ENCODE results near the gene KLHL21.

The KLHL21 gene

DNA sequence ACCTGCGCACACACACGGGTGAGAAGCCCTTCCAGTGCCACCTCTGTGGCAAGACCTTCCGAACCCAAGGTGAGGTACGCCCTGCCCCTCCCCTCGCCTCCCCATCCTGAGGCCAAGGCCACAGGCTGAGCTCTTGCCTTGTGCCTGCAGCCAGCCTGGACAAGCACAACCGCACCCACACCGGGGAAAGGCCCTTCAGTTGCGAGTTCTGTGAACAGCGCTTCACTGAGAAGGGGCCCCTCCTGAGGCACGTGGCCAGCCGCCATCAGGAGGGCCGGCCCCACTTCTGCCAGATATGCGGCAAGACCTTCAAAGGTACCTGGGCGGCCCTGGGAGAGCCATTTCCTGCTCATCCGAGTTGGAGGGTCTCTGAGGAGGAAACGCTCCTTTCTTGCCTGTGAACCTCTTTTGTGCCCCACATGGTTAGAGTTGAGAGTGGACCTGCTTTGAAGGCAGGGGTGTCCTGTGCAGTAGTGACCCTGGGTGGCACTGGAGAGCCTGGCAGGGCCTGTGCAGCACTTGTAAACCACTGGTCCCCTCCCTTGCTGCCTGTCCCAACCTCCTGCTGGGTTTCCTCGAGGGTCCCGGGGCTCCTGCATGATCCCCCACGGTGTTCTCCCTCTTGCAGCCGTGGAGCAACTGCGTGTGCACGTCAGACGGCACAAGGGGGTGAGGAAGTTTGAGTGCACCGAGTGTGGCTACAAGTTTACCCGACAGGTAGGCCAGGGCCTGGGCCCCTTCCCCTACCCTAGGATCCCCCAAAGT, 14.4 kb downstream of the KLHL21 start:
- no peak overlapping the region for H3K4me3 ChIP-seq (ENCODE audit: low read length)

DNA sequence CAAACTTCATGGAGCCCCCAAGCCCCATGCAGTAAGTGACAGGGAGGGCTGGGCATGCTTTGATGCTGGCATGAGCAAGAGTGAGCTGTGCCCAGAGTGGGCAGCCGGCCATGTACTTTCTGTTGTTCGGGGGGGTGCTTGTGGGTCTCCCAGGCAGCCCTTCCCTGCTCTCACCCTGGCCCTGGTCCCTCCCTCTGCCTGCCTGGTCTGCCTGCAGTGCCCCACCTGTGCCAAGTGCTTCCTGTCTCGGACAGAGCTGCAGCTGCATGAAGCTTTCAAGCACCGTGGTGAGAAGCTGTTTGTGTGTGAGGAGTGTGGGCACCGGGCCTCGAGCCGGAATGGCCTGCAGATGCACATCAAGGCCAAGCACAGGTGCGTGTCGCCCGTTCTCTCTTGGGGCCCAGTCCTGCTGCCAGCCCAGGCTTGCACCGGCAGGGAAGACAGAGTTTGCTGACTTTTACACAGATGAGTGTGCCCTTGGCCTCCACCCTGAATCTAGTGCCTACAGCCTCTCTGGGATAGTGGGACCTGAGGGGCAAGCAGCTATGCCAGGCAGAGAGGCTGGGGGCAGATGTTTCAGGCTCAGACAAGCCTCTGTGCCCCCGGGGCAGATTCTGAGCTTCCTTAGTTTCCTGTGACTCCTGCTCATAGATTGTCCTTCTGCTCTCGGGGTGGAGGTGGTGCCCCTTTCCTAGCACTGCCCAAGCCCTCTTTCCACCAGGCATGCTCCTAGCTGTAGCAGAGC, 15.2 kb downstream of the KLHL21 start:
- no peak overlapping the region for H3K4me3 ChIP-seq (ENCODE audit: low read length)
- no peak for DNase-seq (ENCODE audit: low read depth, low spot score)

More for the DNA sequence above, 14.4 kb downstream of the KLHL21 start:
- DNase-seq (ENCODE audit: low read depth, low spot score) = no peak

DNA sequence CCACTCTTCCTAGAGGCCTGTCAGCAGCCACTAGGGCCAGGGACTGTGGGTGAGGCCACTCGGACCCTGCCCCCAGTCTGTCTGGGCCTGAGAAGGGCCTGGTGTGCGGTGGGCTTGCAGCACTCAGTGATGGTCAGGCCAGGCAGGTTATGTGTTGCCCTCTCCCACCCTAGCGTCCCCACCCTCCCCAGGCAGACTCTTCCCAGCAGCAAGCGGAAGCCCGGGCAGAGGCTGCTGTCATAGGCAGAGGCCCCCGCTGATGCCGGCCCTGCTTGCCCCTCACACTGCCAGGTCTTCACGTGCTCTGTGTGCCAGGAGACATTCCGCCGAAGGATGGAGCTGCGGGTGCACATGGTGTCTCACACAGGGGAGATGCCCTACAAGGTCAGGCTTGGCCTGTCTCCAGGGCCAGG, 16.3 kb downstream of the KLHL21 start:
- DNase-seq (ENCODE audit: low read depth, low spot score) = no peak
- no peak overlapping the region for H3K4me3 ChIP-seq (ENCODE audit: low read length)

DNA sequence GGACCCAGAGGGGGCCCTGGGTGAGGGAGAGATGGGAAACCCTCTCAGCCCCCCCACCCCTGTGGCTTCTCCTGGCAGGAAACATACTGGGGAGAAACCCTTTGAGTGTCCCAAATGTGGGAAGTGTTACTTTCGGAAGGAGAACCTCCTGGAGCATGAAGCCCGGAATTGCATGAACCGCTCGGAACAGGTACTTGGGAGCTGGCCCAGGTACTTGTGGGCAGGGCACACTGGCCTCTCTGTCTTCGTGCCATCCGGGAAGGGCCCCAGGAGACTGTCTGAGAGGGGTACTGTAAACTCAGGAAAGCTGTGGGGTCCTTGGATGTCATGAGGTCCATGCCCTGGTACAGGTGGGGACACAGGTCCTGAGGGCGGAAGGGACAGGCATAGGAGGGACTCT, 16.8 kb downstream of the KLHL21 start:
- DNase-seq (ENCODE audit: low read depth, low spot score) = no peak
- H3K4me3 ChIP-seq (ENCODE audit: low read length) = no peak overlapping the region

DNA sequence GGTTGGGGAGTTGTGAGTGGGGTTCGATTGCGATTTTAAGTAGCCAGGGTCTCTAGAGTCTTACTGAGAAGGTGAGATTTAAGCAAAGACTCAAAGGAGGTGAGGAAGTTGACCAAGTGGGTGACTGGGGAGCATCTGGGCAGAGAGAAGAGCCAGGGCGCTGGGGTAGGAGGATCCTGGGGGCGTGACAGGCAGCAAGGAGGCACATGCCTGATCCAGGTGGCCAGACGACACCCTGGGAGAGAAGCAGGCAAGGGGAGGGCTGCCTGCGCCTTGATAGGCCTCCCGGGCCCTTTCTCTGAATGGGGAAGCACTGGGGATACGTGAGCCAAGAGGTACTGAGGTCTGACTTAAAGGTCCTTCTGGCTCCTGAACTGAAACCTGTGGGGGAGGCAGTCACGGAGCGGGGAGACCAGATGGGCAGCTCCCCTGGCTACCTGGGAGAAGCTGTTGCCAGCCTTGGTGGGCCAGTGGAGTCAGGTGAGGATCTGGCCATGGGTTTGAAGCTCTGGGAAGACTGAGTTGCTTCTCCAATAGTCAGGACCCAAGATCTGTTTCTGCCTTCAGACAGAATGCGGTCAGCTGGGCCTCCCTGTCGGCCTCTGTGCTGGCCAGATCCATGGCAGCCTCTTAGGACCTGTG, 17.5 kb downstream of the KLHL21 start:
- no peak for DNase-seq (ENCODE audit: low read depth, low spot score)
- H3K4me3 ChIP-seq (ENCODE audit: low read length) = no peak overlapping the region

DNA sequence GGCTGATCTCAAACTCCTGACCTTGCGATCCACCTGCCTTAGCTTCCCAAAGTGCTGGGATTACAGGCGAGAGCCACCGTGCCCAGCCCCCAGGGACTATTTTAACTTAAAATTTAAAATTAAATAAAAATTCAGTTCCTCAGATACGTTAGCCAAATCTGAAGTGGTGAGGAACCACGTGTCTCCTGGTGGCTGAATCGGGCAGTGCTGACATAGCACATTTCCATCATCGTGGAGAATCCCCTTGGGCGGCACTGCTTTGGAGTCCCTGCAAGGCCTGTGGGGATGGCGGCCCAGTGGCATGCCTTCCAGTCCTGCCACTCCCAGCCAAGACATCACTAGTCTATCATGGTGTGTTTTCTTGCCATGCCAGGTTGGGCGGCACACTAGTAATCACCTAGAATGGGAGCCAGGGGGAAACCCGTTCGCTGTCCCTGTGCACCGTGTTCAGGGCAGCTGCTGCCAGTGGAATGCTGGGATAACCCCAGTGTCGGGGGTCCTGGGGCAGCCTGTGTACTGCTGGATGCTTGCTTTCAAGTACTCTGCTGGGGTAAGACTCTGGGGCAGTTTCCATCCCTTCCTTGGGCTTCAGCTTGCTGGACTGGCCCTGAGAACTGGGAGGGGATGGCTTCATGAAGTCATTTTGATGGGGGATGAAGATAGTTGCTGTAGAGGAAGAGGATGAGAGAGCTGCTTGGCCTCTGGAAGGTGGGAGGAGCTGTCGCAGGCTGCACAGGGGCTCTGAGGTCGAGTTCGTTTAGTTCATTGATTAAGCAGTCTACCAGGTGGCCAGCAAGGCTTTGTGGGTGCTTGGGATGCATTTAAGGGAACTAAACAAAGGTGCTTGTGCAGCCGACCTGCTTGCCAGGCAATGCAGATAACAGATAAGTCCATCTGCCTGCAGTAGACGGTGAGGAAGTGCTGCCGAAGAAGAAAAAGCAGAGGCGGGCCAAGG, 18.3 kb downstream of the KLHL21 start:
- no peak for DNase-seq (ENCODE audit: low read depth, low spot score)
- H3K4me3 ChIP-seq (ENCODE audit: low read length) = no peak overlapping the region

DNA sequence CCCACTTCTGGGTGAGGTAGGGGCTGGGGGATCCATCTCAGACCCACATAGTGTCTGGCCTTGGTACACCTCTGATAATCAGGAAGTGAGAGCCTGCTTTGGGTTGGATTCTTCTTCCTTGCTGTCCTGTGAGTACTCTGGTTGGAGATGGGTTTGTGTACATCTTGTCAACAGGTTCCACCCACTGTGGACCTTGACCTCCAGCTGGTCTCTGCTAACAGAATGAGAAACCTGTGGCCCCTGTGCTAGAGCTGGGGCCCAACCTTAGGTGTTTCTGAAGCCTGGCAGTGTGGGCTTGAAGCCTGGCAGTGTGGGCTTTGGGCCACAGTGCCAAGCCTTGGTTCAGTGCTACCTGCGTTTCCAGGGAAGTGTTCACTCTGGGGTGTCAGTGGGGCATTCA, 20.3 kb downstream of the KLHL21 start:
- no peak overlapping the region for H3K4me3 ChIP-seq (ENCODE audit: low read length)
- DNase-seq (ENCODE audit: low read depth, low spot score) = no peak

DNA sequence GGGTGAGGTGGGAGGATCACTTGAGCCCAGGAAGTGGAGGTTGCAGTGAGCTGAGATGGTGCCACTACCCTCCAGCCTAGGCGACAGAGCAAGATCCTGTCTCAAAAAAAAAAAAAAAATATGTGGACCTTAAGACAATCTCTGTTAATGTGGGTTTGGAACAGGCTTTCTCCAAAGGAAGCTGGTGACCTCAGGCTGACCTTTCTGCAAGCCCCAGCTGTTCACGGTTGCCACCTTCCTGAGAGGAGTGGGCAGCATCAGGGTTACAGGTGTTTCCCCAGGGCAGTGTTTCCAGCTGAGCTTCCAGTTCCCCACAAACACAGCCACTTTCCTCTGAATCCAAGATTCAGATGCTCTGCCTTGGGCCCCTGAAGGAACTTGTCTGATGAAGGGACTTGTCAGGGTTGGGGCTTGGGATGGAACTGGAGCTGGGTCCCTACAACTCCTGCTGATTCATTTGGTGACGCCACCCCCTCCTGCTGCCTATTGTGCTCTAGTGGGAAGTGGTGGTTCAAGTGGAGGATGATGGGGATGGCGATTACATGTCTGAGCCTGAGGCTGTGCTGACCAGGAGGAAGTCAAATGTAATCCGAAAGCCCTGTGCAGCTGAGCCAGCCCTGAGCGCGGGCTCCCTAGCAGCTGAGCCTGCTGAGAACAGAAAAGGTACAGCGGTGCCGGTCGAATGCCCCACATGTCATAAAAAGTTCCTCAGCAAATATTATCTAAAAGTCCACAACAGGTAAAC, 20.9 kb downstream of the KLHL21 start:
- DNase-seq (ENCODE audit: low read depth, low spot score) = no peak
- H3K4me3 ChIP-seq (ENCODE audit: low read length) = no peak overlapping the region

DNA sequence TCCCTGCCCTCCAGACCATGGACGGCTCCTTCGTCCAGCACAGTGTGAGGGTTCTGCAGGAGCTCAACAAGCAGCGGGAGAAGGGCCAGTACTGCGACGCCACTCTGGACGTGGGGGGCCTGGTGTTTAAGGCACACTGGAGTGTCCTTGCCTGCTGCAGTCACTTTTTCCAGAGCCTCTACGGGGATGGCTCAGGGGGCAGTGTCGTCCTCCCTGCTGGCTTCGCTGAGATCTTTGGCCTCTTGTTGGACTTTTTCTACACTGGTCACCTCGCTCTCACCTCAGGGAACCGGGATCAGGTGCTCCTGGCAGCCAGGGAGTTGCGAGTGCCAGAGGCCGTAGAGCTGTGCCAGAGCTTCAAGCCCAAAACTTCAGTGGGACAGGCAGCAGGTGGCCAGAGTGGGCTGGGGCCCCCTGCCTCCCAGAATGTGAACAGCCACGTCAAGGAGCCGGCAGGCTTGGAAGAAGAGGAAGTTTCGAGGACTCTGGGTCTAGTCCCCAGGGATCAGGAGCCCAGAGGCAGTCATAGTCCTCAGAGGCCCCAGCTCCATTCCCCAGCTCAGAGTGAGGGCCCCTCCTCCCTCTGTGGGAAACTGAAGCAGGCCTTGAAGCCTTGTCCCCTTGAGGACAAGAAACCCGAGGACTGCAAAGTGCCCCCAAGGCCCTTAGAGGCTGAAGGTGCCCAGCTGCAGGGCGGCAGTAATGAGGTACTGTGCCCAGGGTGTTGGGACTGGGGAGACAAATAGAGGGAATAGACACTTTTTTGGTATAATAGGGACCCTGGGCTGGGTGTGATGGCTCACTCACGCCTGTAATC, 21.9 kb downstream of the KLHL21 start:
- H3K4me3 ChIP-seq (ENCODE audit: low read length) = peak overlapping the region; percentile 81
- DNase-seq (ENCODE audit: low read depth, low spot score) = no peak

DNA sequence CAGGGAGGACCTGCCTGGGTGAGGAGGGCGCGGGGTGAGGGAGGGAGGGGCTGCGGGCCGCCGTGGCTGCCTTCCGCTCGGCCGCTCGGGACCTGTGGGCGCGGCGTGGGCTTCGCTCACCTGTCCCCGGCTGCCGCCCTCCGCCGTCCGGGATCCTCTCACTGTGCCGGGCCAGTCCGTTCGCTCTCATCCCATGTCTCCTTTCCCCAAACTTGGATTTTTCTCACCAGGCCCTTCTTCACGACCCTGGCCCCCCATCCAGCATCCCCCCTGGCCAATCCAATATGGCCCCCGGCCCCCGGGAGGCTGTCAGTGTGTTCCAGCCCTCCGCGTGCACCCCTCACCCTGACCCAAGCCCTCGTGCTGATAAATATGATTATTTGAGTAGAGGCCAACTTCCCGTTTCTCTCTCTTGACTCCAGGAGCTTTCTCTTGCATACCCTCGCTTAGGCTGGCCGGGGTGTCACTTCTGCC, 22.5 kb downstream of the KLHL21 start:
- peak overlapping the region; percentile 81 for H3K4me3 ChIP-seq (ENCODE audit: low read length)
- DNase-seq (ENCODE audit: low read depth, low spot score) = no peak

DNA sequence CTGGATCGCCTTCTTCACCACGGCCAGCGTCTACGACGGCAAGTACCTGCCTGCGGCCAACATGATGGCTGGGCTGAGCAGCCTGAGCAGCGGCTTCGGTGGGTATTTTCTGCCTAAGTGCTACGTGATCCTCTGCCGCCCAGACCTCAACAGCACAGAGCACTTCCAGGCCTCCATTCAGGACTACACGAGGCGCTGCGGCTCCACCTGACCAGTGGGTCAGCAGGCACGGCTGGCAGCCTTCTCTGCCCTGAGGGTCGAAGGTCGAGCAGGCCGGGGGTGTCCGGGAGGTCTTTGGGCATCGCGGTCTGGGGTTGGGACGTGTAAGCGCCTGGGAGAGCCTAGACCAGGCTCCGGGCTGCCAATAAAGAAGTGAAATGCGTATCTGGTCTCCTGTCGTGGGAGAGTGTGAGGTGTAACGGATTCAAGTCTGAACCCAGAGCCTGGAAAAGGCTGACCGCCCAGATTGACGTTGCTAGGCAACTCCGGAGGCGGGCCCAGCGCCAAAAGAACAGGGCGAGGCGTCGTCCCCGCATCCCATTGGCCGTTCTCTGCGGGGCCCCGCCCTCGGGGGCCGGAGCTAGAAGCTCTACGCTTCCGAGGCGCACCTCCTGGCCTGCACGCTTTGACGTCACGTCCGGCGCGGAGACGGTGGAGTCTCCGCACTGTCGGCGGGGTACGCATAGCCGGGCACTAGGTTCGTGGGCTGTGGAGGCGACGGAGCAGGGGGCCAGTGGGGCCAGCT, 23.1 kb downstream of the KLHL21 start, which contains the start of gene ZBTB48:
Gene ZBTB48 (plus strand): TSS at position 621 of the 745 bp plus-strand sequence. CDS start 616 bp downstream, outside the sequence.
- H3K4me3 ChIP-seq (ENCODE audit: low read length) = peak within 1 kb of the TSS; percentile 81
- DNase-seq (ENCODE audit: low read depth, low spot score) = peak; percentile 91

DNA sequence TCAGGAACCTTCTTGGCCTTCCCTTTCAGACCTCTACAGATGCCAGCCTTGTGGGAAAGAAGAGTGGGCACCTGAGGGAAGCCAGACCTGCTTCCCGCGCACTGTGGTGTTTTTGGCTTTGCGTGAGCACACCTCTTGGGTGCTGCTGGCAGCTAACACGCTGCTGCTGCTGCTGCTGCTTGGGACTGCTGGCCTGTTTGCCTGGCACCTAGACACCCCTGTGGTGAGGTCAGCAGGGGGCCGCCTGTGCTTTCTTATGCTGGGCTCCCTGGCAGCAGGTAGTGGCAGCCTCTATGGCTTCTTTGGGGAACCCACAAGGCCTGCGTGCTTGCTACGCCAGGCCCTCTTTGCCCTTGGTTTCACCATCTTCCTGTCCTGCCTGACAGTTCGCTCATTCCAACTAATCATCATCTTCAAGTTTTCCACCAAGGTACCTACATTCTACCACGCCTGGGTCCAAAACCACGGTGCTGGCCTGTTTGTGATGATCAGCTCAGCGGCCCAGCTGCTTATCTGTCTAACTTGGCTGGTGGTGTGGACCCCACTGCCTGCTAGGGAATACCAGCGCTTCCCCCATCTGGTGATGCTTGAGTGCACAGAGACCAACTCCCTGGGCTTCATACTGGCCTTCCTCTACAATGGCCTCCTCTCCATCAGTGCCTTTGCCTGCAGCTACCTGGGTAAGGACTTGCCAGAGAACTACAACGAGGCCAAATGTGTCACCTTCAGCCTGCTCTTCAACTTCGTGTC, 23.9 kb downstream of the KLHL21 start:
- no peak for DNase-seq (ENCODE audit: low read depth, low spot score)
- 0 out of 2 replicates have a peak overlapping the region, but pooled peaks have one; percentile 81 for H3K4me3 ChIP-seq (ENCODE audit: low read length)

DNA sequence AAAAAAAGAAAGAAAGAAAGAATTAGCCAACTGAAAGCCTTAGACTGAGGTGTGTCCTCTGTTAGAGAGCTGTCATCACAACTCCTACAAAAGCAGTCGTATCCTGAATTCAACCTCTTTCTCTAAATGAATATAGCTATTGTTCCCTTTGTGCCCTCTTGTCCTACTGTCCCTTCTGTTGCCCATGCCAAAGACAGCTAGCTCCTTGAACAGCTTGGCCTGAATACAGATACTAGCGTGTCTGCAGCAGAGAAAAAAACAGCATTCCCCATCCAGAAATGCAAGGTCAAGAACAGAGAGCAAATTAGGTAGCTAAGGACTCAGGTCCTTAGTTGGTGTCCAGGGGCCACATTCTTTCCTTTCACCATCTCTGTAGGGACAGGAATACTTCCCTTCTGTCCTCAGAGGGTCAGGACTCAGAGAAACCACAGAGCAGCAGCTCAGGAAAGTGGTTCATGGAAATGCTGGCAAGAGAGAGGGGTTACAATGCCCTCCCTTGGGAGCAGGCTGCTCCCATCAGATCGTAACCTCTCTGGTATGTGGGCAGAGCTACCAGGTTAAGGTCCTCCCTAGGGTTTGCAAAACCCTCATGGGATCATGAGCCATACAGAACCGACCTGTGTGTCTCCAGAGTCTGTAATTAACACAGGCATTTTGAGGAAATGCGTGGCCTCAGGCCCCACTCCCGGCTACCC, 24.7 kb downstream of the KLHL21 start:
- H3K4me3 ChIP-seq (ENCODE audit: low read length) = no peak overlapping the region
- DNase-seq (ENCODE audit: low read depth, low spot score) = no peak

DNA sequence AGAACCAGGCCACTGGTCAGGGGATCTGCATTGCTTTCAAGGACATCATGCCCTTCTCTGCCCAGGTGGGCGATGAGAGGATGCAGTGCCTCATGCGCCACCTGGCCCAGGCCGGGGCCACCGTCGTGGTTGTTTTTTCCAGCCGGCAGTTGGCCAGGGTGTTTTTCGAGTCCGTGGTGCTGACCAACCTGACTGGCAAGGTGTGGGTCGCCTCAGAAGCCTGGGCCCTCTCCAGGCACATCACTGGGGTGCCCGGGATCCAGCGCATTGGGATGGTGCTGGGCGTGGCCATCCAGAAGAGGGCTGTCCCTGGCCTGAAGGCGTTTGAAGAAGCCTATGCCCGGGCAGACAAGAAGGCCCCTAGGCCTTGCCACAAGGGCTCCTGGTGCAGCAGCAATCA, 27.9 kb downstream of the KLHL21 start:
- no peak for DNase-seq (ENCODE audit: low read depth, low spot score)
- no peak overlapping the region for H3K4me3 ChIP-seq (ENCODE audit: low read length)

DNA sequence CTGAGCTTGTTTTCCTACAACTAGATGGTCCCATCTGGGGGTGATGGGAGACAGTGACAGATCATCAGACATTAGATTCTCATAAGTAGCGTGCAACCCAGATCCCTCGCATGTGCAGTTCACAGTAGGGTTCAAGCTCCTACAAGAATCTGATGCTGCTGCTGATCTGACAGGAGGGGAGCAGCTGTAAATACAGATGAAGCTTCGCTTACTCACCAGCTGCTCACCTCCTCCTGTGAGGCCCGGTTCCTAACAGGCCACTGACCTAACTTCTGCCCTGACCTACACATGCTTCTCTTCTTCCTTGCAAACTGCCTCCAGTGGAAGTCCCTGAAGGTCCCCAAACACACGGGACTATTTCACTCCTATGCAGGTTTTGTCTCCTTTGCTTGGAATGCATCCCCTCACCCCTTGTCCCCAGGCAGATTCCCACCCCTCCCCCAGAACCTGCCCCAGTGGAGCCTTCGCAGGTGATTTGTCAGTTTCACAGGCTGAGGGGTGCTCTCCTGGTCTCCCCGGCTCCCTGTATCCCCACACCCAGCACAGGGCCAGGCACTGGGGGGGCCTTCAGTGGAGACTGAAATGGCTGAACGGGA, 28.5 kb downstream of the KLHL21 start:
- no peak overlapping the region for H3K4me3 ChIP-seq (ENCODE audit: low read length)
- no peak for DNase-seq (ENCODE audit: low read depth, low spot score)

Data from Jurkat, Clone E6-1 (cell line).